Colon (tissue), 2 donors: ENCODE data around the gene ZFP90.
"Not testable (repeated sequence)": the region's sequence is repeated elsewhere in the genome, so short reads cannot be mapped to it uniquely, and the experiment has no call there.

ENCODE experiments used
- FAIRE-seq: peaks from 2 replicates; lab custom pipeline; 2012; peaks lifted over from hg19 to GRCh38; lab: Jason Lieb, UNC
- donor health status: control.
- donor health status: control.

Gene ZFP90

GRCh38 chr16:68519225-68519745 is 19.8 kb upstream of the ZFP90 start:
- no peak for FAIRE-seq

GRCh38 chr16:68520649-68521086 is 18.4 kb upstream of the ZFP90 start:
- no peak for FAIRE-seq

- no peak for FAIRE-seq
Measured at GRCh38 chr16:68524069-68524820, 14.8 kb upstream of the ZFP90 start.

- no peak for FAIRE-seq
Measured at GRCh38 chr16:68526143-68526781, 12.8 kb upstream of the ZFP90 start.

GRCh38 chr16:68526782-68527145 is 12.3 kb upstream of the ZFP90 start:
- no peak for FAIRE-seq

- FAIRE-seq = no peak
Measured at GRCh38 chr16:68528233-68528632, 10.9 kb upstream of the ZFP90 start.

- no peak for FAIRE-seq
Measured at GRCh38 chr16:68528686-68529379, 10.3 kb upstream of the ZFP90 start.

GRCh38 chr16:68529608-68529930 is 9.5 kb upstream of the ZFP90 start:
- FAIRE-seq = no peak

GRCh38 chr16:68529931-68530701 is 9.0 kb upstream of the ZFP90 start:
- no peak for FAIRE-seq

- FAIRE-seq = no peak
Measured at GRCh38 chr16:68533937-68534336, 5.2 kb upstream of the ZFP90 start.

- FAIRE-seq = no peak
Measured at GRCh38 chr16:68535331-68535730, 3.8 kb upstream of the ZFP90 start.

GRCh38 chr16:68539711-68540239 is 684 bp downstream of the ZFP90 start:
- FAIRE-seq = no peak

GRCh38 chr16:68548947-68549346 is 9.9 kb downstream of the ZFP90 start:
- no peak for FAIRE-seq

GRCh38 chr16:68553186-68553585 is 14.1 kb downstream of the ZFP90 start:
- no peak for FAIRE-seq

GRCh38 chr16:68560341-68560740 is 21.2 kb downstream of the ZFP90 start:
- FAIRE-seq = not testable (repeated sequence)

- no peak for FAIRE-seq
Measured at GRCh38 chr16:68563631-68564381, 24.7 kb downstream of the ZFP90 start.

- FAIRE-seq = no peak
Measured at GRCh38 chr16:68564382-68564985, 25.4 kb downstream of the ZFP90 start.

- no peak for FAIRE-seq
Measured at GRCh38 chr16:68574479-68574878, 35.4 kb downstream of the ZFP90 start.

GRCh38 chr16:68575082-68575481 is 36.0 kb downstream of the ZFP90 start:
- no peak for FAIRE-seq

- FAIRE-seq = no peak
Measured at GRCh38 chr16:68577352-68577853, 38.3 kb downstream of the ZFP90 start.
